H9 (cell line): ENCODE measurements around the gene BBOF1. TPM values are rescaled to one million over a fixed set of nuclear protein-coding genes. Genes with fewer than 3 reads are reported as not detected.

Experiments
- DNase-seq: peaks from one replicate; pipeline ENCODE4 v3.0.0-alpha.2; 2017
- H2AFZ ChIP-seq: one replicate; pipeline ENCODE4 v1.6.1; 2013; ENCODE audit warnings: mild to moderate bottlenecking, low read length, control low read depth, moderate library complexity
- H2AK5ac ChIP-seq: 2 replicates; pipeline ENCODE4 v1.6.1; 2013; ENCODE audit warnings: low read length, control low read depth, mixed read lengths; ENCODE audit not compliant: insufficient read length
- H2BK120ac ChIP-seq: one replicate; pipeline ENCODE4 v1.6.1; 2013; ENCODE audit warnings: low read depth, mild to moderate bottlenecking, low read length, control low read depth, inconsistent platforms; ENCODE audit not compliant: poor library complexity, severe bottlenecking
- H2BK12ac ChIP-seq: 2 replicates; pipeline ENCODE4 v1.6.1; 2013; ENCODE audit warnings: low read length, control low read depth, mixed read lengths, low read depth; ENCODE audit not compliant: insufficient read length
- H2BK15ac ChIP-seq: 2 replicates; pipeline ENCODE4 v1.6.1; 2013; ENCODE audit warnings: low read depth, low read length, control low read depth
- H2BK20ac ChIP-seq: one replicate; pipeline ENCODE4 v1.6.1; 2013; ENCODE audit warnings: low read depth, mild to moderate bottlenecking, low read length, control low read depth, inconsistent platforms; ENCODE audit not compliant: poor library complexity, severe bottlenecking
- H2BK5ac ChIP-seq: 2 replicates; pipeline ENCODE4 v1.6.1; 2013; ENCODE audit warnings: low read length, control low read depth, mixed read lengths; ENCODE audit not compliant: insufficient read length
- H3K14ac ChIP-seq: 2 replicates; pipeline ENCODE4 v1.6.1; 2013; ENCODE audit warnings: low read length, control low read depth; ENCODE audit not compliant: insufficient read depth
- H3K18ac ChIP-seq: 2 replicates; pipeline ENCODE4 v1.6.1; 2013; ENCODE audit warnings: low read depth, mild to moderate bottlenecking, mixed read lengths, low read length, control low read depth; ENCODE audit not compliant: insufficient read length
- H3K23ac ChIP-seq: 2 replicates; pipeline ENCODE4 v1.6.1; 2013; ENCODE audit warnings: low read length, control low read depth, mixed read lengths, low read depth; ENCODE audit not compliant: insufficient read length
- H3K23me2 ChIP-seq: 2 replicates; pipeline ENCODE4 v1.6.1; 2013; ENCODE audit warnings: low read depth, mild to moderate bottlenecking, mixed read lengths, low read length, control low read depth; ENCODE audit not compliant: insufficient read length, poor library complexity, severe bottlenecking
- H3K27ac ChIP-seq: 2 replicates; pipeline ENCODE4 v1.5.1; 2013; ENCODE audit warnings: low read length, control low read depth, mixed read lengths, low read depth; ENCODE audit not compliant: insufficient read length
- H3K27me3 ChIP-seq: 2 replicates; pipeline ENCODE4 v1.6.1; 2013; ENCODE audit warnings: low read length, control low read depth, inconsistent platforms; ENCODE audit not compliant: insufficient read depth
- H3K4ac ChIP-seq: 2 replicates; pipeline ENCODE4 v1.6.1; 2013; ENCODE audit warnings: low read depth, mild to moderate bottlenecking, control low read depth, inconsistent platforms, low read length, moderate library complexity
- H3K4me1 ChIP-seq: 2 replicates; pipeline ENCODE4 v1.6.1; 2013; ENCODE audit warnings: low read length, control low read depth, inconsistent platforms; ENCODE audit not compliant: insufficient read depth
- H3K4me2 ChIP-seq: 2 replicates; pipeline ENCODE4 v1.6.1; 2013; ENCODE audit warnings: low read length, control low read depth, mixed read lengths; ENCODE audit not compliant: insufficient read length, insufficient read depth
- H3K56ac ChIP-seq: 2 replicates; pipeline ENCODE4 v1.6.1; 2013; ENCODE audit warnings: low read depth, mild to moderate bottlenecking, mixed read lengths, low read length, control low read depth; ENCODE audit not compliant: insufficient read length
- H3K79me1 ChIP-seq: 2 replicates; pipeline ENCODE4 v1.6.1; 2013; ENCODE audit warnings: low read depth, mild to moderate bottlenecking, moderate library complexity, low read length, control low read depth, inconsistent platforms; ENCODE audit not compliant: insufficient read depth, poor library complexity, severe bottlenecking
- H3K79me2 ChIP-seq: 2 replicates; pipeline ENCODE4 v1.6.1; 2013; ENCODE audit warnings: low read length, control low read depth, inconsistent platforms; ENCODE audit not compliant: insufficient read depth
- H3K9ac ChIP-seq: 2 replicates; pipeline ENCODE4 v1.6.1; 2013; ENCODE audit warnings: low read length, control low read depth, mixed read lengths; ENCODE audit not compliant: insufficient read length; ENCODE audit errors: extremely low read depth
- H3K9me3 ChIP-seq: one replicate; pipeline ENCODE4 v1.6.1; 2013; ENCODE audit warnings: low read depth, low read length, inconsistent platforms; ENCODE audit not compliant: control insufficient read depth
- H3T11ph ChIP-seq: one replicate; pipeline ENCODE4 v1.6.1; 2013; ENCODE audit warnings: mild to moderate bottlenecking, low read length, control low read depth, inconsistent platforms
- H4K20me1 ChIP-seq: one replicate; pipeline ENCODE4 v1.6.1; 2013; ENCODE audit not compliant: control insufficient read depth, insufficient read length, insufficient read depth
- H4K5ac ChIP-seq: 2 replicates; pipeline ENCODE4 v1.6.1; 2013; ENCODE audit warnings: low read depth, mild to moderate bottlenecking, mixed read lengths, low read length, control low read depth; ENCODE audit not compliant: insufficient read length
- H4K8ac ChIP-seq: replicated peaks from 2 replicates; pipeline ENCODE4 v1.6.1; 2013; ENCODE audit warnings: low read length, control low read depth, mixed read lengths, low read depth; ENCODE audit not compliant: insufficient read length
- H4K91ac ChIP-seq: 2 replicates; pipeline ENCODE4 v1.6.1; 2013; ENCODE audit warnings: low read depth, mild to moderate bottlenecking, moderate library complexity, mixed read lengths, low read length, control low read depth; ENCODE audit not compliant: insufficient read length
- H3K27ac Mint-ChIP-seq, 3 experiments: 2 replicates in 2 of 3; 3 replicates in 1 of 3; pipeline ENCODE4 v1.8.0; 2020 to 2021; ENCODE audit warnings: mixed read lengths in 3 of 3, mild to moderate bottlenecking in 1 of 3, moderate library complexity in 1 of 3
- H3K27me3 Mint-ChIP-seq: 2 replicates; pipeline ENCODE4 v1.8.0; 2021; ENCODE audit warnings: low read depth, mild to moderate bottlenecking, moderate library complexity, mixed read lengths
- H3K36me3 Mint-ChIP-seq, 3 experiments: 2 replicates in 2 of 3; 3 replicates in 1 of 3; pipeline ENCODE4 v1.8.0; 2020 to 2021; ENCODE audit warnings: low read depth in 3 of 3, mixed read lengths in 3 of 3; ENCODE audit not compliant: insufficient read depth in 1 of 3
- H3K4me1 Mint-ChIP-seq, 2 experiments: 2 replicates each; pipeline ENCODE4 v1.8.0; 2020; ENCODE audit warnings: mixed read lengths in 2 of 2
- H3K4me3 Mint-ChIP-seq, 2 experiments: 2 replicates in 1 of 2; 3 replicates in 1 of 2; pipeline ENCODE4 v1.8.0; 2020 to 2021; ENCODE audit warnings: mild to moderate bottlenecking in 2 of 2, mixed read lengths in 2 of 2, moderate library complexity in 1 of 2
- H3K9me3 Mint-ChIP-seq, 2 experiments: 2 replicates in 1 of 2; 3 replicates in 1 of 2; pipeline ENCODE4 v1.8.0; 2020; ENCODE audit warnings: mild to moderate bottlenecking in 2 of 2, mixed read lengths in 2 of 2, moderate library complexity in 1 of 2
- CTCF ChIP-seq: fragments of 200-600 bp; sonication (generic); conservative IDR thresholded peaks from 3 replicates; pipeline ENCODE4 v1.8.0; 2021; ENCODE audit warnings: antibody characterized with exemption, mild to moderate bottlenecking
- WGBS: extraction: QIAGEN DNeasy Blood & Tissue Kit; methylation state at CpG from one replicate; pipeline ENCODE4 v1.1.7; 2013; ENCODE audit warnings: missing lambda C conversion rate, low lambda C conversion rate, mixed read lengths; ENCODE audit not compliant: insufficient read length; ENCODE audit errors: extremely low coverage; 5-methylcytosine and 5-hydroxymethylcytosine counted together
- total RNA-seq: library from RNA; stranded (reverse); gene quantifications from 2 replicates; pipeline ENCODE4 v1.2.1, GENCODE V29; 2021

BBOF1 gene
- total RNA-seq, 1 experiment from 2014 or later = 0.61 TPM

- no peak overlapping the region for H2BK15ac ChIP-seq
- H4K91ac ChIP-seq = no peak overlapping the region
- no peaks in the 10 kb centered on the region for H3K27me3 ChIP-seq
- H3K27me3 Mint-ChIP-seq = no peaks in the 10 kb centered on the region
- H4K20me1 ChIP-seq = no peaks in the 10 kb centered on the region
- no peaks in the 10 kb centered on the region for H3K9me3 ChIP-seq
- no peak for DNase-seq
- H2AK5ac ChIP-seq = no peak overlapping the region
- H3K4me1 ChIP-seq = no peaks in the 10 kb centered on the region
- H4K5ac ChIP-seq = no peak overlapping the region
- TF ChIP-seq CTCF = no peak
- no peak overlapping the region for H2AFZ ChIP-seq
- no peak overlapping the region for H3K56ac ChIP-seq
- no peak overlapping the region for H2BK12ac ChIP-seq
- no peak overlapping the region for H3K27ac Mint-ChIP-seq
- no peaks in the 10 kb centered on the region for H3K23me2 ChIP-seq
- H3K9ac ChIP-seq = no peak overlapping the region
- no CpG with 5 or more reads among the region's 2 CpGs for WGBS
- no peak overlapping the region for H3K18ac ChIP-seq
- H3K4me3 Mint-ChIP-seq = no peak overlapping the region
- H3K79me2 ChIP-seq = no peaks in the 10 kb centered on the region
- H2BK20ac ChIP-seq = no peak overlapping the region
- no peaks in the 10 kb centered on the region for H3K79me1 ChIP-seq
- H3T11ph ChIP-seq = no peak overlapping the region
- no peaks in the 10 kb centered on the region for H3K9me3 Mint-ChIP-seq
- peaks cover 0 to 32% (median 4%) of the 10 kb centered on the region in 3 experiments; a peak in 3 of 7 replicates for H3K36me3 Mint-ChIP-seq
- no peak overlapping the region for H3K23ac ChIP-seq
- no peak overlapping the region for H3K4me2 ChIP-seq
- no peak overlapping the region for H2BK120ac ChIP-seq
- H3K27ac ChIP-seq = no peak overlapping the region
- no peak overlapping the region for H4K8ac ChIP-seq
- no peaks in the 10 kb centered on the region for H3K4me1 Mint-ChIP-seq
- H3K14ac ChIP-seq = no peak overlapping the region
- no peak overlapping the region for H3K4ac ChIP-seq
- H2BK5ac ChIP-seq = no peak overlapping the region
Measured at GRCh38 chr14:74008843-74009499, 10.2 kb upstream of the BBOF1 start.
